ENCODE results near the gene PTPRC. TPM values are rescaled to one million over a fixed set of nuclear protein-coding genes. Genes with fewer than 3 reads are reported as not detected.
A peak's percentile ranks its signal among the peaks of the same experiment; 100 is the strongest.

Gene PTPRC
- total RNA-seq, 1 experiment from 2014 or later: 0.25 TPM

GRCh38 chr1:198681252-198681651 is 42.4 kb downstream of the PTPRC start:
- H3K9me3 ChIP-seq: no peaks in the 10 kb centered on the region
- H3K4me1 ChIP-seq: no peaks in the 10 kb centered on the region
- POLR2A ChIA-PET: no interaction called here
- Mint-ChIP-seq H3K27me3 (ENCODE audit: insufficient read depth, unreplicated experiment) (no peaks in the 10 kb centered on the region), H3K4me3 (ENCODE audit: unreplicated experiment) (no peak overlapping the region), H3K9me3 (ENCODE audit: unreplicated experiment) (no peaks in the 10 kb centered on the region), H3K4me1 (ENCODE audit: low read depth, unreplicated experiment) (no peaks in the 10 kb centered on the region), H3K36me3 (ENCODE audit: insufficient read depth, unreplicated experiment) (no peaks in the 10 kb centered on the region), H3K27ac (ENCODE audit: unreplicated experiment) (no peak overlapping the region)
- H3K4me3 ChIP-seq (ENCODE audit: low read depth, low read length): no peak overlapping the region
- TF ChIP-seq CTCF (IDR thresholded peaks at IDR 0.05; ENCODE audit: insufficient read depth in 1 of 2, low read depth in 1 of 2, low read length in 1 of 2, severe bottlenecking in 1 of 2, unreplicated experiment in 1 of 2): no peak
- H3K27me3 ChIP-seq (replicated peaks; ENCODE audit: control insufficient read depth, insufficient read depth, low read length): no peaks in the 10 kb centered on the region
- CTCF ChIA-PET: no interaction called here
- H3K36me3 ChIP-seq (ENCODE audit: control insufficient read depth, insufficient read depth, low read length): no peaks in the 10 kb centered on the region
- intact Hi-C loops (cut with micrococcal nuclease; ENCODE audit: unreplicated experiment): loop anchor here (10.0 kb wide), 1 partner anchor 336 kb away; no protein-coding TSS in a partner anchor
- no TSS peak for BruUV-seq (replicated peaks)
- DNase-seq: no peak

- no peaks in the 10 kb centered on the region for H3K9me3 ChIP-seq
- no peaks in the 10 kb centered on the region for H3K4me1 ChIP-seq
- H3K4me3 ChIP-seq (ENCODE audit: low read depth, low read length): no peak overlapping the region
- DNase-seq: peak in 1 of 2 experiments; percentile 8
- Mint-ChIP-seq H3K9me3 (ENCODE audit: unreplicated experiment) (no peaks in the 10 kb centered on the region), H3K36me3 (ENCODE audit: insufficient read depth, unreplicated experiment) (no peaks in the 10 kb centered on the region), H3K4me3 (ENCODE audit: unreplicated experiment) (no peak overlapping the region), H3K27me3 (ENCODE audit: insufficient read depth, unreplicated experiment) (no peaks in the 10 kb centered on the region), H3K4me1 (ENCODE audit: low read depth, unreplicated experiment) (no peaks in the 10 kb centered on the region), H3K27ac (ENCODE audit: unreplicated experiment) (no peak overlapping the region)
- H3K27me3 ChIP-seq (replicated peaks; ENCODE audit: control insufficient read depth, insufficient read depth, low read length): no peaks in the 10 kb centered on the region
- no TSS peak for BruUV-seq (replicated peaks)
- no peaks in the 10 kb centered on the region for H3K36me3 ChIP-seq (ENCODE audit: control insufficient read depth, insufficient read depth, low read length)
- CTCF ChIA-PET: no interaction called here
- no peak for TF ChIP-seq CTCF (IDR thresholded peaks at IDR 0.05; ENCODE audit: insufficient read depth in 1 of 2, low read depth in 1 of 2, low read length in 1 of 2, severe bottlenecking in 1 of 2, unreplicated experiment in 1 of 2)
- POLR2A ChIA-PET: no interaction called here
- intact Hi-C loops (cut with micrococcal nuclease; ENCODE audit: unreplicated experiment): loop anchor here (10.0 kb wide), 1 partner anchor 337 kb away; no protein-coding TSS in a partner anchor
Measured at GRCh38 chr1:198681831-198682759, 43.3 kb downstream of the PTPRC start.

GRCh38 chr1:198682850-198683249 is 44.0 kb downstream of the PTPRC start:
- no peak for TF ChIP-seq CTCF (IDR thresholded peaks at IDR 0.05; ENCODE audit: insufficient read depth in 1 of 2, low read depth in 1 of 2, low read length in 1 of 2, severe bottlenecking in 1 of 2, unreplicated experiment in 1 of 2)
- Histone ChIP-seq H3K4me3 (ENCODE audit: low read depth, low read length) (no peak overlapping the region), H3K27me3 (replicated peaks; ENCODE audit: control insufficient read depth, insufficient read depth, low read length) (no peaks in the 10 kb centered on the region), H3K9me3 (no peaks in the 10 kb centered on the region), H3K36me3 (ENCODE audit: control insufficient read depth, insufficient read depth, low read length) (no peaks in the 10 kb centered on the region), H3K4me1 (no peaks in the 10 kb centered on the region)
- ChIA-PET POLR2A (no interaction called here), CTCF (no interaction called here)
- no peak overlapping the region for H3K4me3 Mint-ChIP-seq (ENCODE audit: unreplicated experiment)
- no peak for DNase-seq
- H3K36me3 Mint-ChIP-seq (ENCODE audit: insufficient read depth, unreplicated experiment): no peaks in the 10 kb centered on the region
- no peaks in the 10 kb centered on the region for H3K9me3 Mint-ChIP-seq (ENCODE audit: unreplicated experiment)
- BruUV-seq (replicated peaks): no TSS peak
- no peaks in the 10 kb centered on the region for H3K27me3 Mint-ChIP-seq (ENCODE audit: insufficient read depth, unreplicated experiment)
- H3K27ac Mint-ChIP-seq (ENCODE audit: unreplicated experiment): no peak overlapping the region
- intact Hi-C loops (cut with micrococcal nuclease; ENCODE audit: unreplicated experiment): loop anchor here (10.0 kb wide), 1 partner anchor 338 kb away; no protein-coding TSS in a partner anchor
- H3K4me1 Mint-ChIP-seq (ENCODE audit: low read depth, unreplicated experiment): no peaks in the 10 kb centered on the region
